Activated CD4-positive, alpha-beta T cell treated with anti-CD3 and anti-CD28 coated beads, Interleukin-2, amount 50 U/mL, for 24 hours (primary cell): Measurements from ENCODE around the gene KCNH2.

Source experiments
- DNase-seq, 2 donors: peaks; one replicate each; pipeline ENCODE4 v3.0.0-alpha.2; 2020; ENCODE audit warnings: low read depth in 1 of 2, low spot score in 1 of 2

Gene KCNH2

GRCh38 chr7:150950496-150951180 lies 27.5 kb downstream of the KCNH2 start:
- no peak for DNase-seq

GRCh38 chr7:150949971-150950491 lies 28.1 kb downstream of the KCNH2 start:
- DNase-seq = no peak

GRCh38 chr7:150949564-150949963 lies 28.6 kb downstream of the KCNH2 start:
- DNase-seq = no peak

- DNase-seq = no peak
Measured at GRCh38 chr7:150948791-150949251, 29.3 kb downstream of the KCNH2 start.

GRCh38 chr7:150947761-150948651 lies 30.1 kb downstream of the KCNH2 start:
- DNase-seq = no peak

- no peak for DNase-seq
Measured at GRCh38 chr7:150947241-150947745, 30.8 kb downstream of the KCNH2 start.

GRCh38 chr7:150946421-150947240 lies 31.5 kb downstream of the KCNH2 start:
- DNase-seq = no peak

- DNase-seq = no peak
Measured at GRCh38 chr7:150945853-150946420, 32.2 kb downstream of the KCNH2 start.

- no peak for DNase-seq
Measured at GRCh38 chr7:150945171-150945852, 32.8 kb downstream of the KCNH2 start.

- no peak for DNase-seq
Measured at GRCh38 chr7:150944066-150945042, 33.8 kb downstream of the KCNH2 start.

- DNase-seq = no peak
Measured at GRCh38 chr7:150943453-150943814, 34.7 kb downstream of the KCNH2 start.

GRCh38 chr7:150942591-150943452 lies 35.3 kb downstream of the KCNH2 start:
- DNase-seq = no peak

GRCh38 chr7:150942001-150942590 lies 36.0 kb downstream of the KCNH2 start:
- no peak for DNase-seq

GRCh38 chr7:150941351-150942000 lies 36.6 kb downstream of the KCNH2 start:
- DNase-seq = no peak

GRCh38 chr7:150940431-150941102 lies 37.6 kb downstream of the KCNH2 start:
- DNase-seq = no peak

GRCh38 chr7:150939466-150939865 lies 38.7 kb downstream of the KCNH2 start:
- DNase-seq = no peak

GRCh38 chr7:150939052-150939451 lies 39.1 kb downstream of the KCNH2 start:
- no peak for DNase-seq
